GM10248 (cell line): Measurements from ENCODE around the gene FCHO2.

ENCODE experiments used
- CTCF ChIA-PET: fragments of 300-600 bp; sonication (Branson Sonifier 250); formaldehyde crosslinking; extraction: SDS; loops from one replicate; lab custom pipeline; 2021; ENCODE audit warnings: antibody characterized with exemption; lab: Yijun Ruan, JAX
- POLR2A ChIA-PET: fragments of 350-650 bp; sonication (Branson Sonifier 250); formaldehyde crosslinking; extraction: SDS; loops from one replicate; lab custom pipeline; 2020; ENCODE audit warnings: antibody characterized with exemption; lab: Yijun Ruan, JAX
- DNase-seq: peaks from one replicate; pipeline ENCODE4 v3.0.0; 2012; ENCODE audit errors: extremely low spot score
- TF ChIP-seq, protein P1 (sequence below): IDR thresholded peaks from 2 replicates; pipeline ENCODE4 v1.5.1; 2012; ENCODE audit warnings: mild to moderate bottlenecking, low read depth; ENCODE audit errors: extremely low read depth, missing control alignments, control extremely low read depth

Gene FCHO2

GRCh38 chr5:73110190-73110589, 154.3 kb downstream of the FCHO2 start:
- no peak for DNase-seq
- TF ChIP-seq, protein P1, sequence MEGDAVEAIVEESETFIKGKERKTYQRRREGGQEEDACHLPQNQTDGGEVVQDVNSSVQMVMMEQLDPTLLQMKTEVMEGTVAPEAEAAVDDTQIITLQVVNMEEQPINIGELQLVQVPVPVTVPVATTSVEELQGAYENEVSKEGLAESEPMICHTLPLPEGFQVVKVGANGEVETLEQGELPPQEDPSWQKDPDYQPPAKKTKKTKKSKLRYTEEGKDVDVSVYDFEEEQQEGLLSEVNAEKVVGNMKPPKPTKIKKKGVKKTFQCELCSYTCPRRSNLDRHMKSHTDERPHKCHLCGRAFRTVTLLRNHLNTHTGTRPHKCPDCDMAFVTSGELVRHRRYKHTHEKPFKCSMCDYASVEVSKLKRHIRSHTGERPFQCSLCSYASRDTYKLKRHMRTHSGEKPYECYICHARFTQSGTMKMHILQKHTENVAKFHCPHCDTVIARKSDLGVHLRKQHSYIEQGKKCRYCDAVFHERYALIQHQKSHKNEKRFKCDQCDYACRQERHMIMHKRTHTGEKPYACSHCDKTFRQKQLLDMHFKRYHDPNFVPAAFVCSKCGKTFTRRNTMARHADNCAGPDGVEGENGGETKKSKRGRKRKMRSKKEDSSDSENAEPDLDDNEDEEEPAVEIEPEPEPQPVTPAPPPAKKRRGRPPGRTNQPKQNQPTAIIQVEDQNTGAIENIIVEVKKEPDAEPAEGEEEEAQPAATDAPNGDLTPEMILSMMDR, result no peak
- ChIA-PET POLR2A (no interaction called here), CTCF (no interaction called here)

GRCh38 chr5:73111536-73111935, 155.7 kb downstream of the FCHO2 start:
- TF ChIP-seq, protein P1, result no peak
- ChIA-PET POLR2A (no interaction called here), CTCF (interaction anchor here (1.1 kb wide), 1 partner anchor 11 kb away, joined by 3 read pairs; no protein-coding TSS in a partner anchor)
- DNase-seq, result no peak

GRCh38 chr5:73112359-73112758, 156.5 kb downstream of the FCHO2 start:
- ChIA-PET POLR2A (no interaction called here), CTCF (no interaction called here)
- TF ChIP-seq, protein P1, result no peak
- no peak for DNase-seq

- no peak for DNase-seq
- ChIA-PET CTCF (interaction anchor here (1.2 kb wide), 1 partner anchor 12 kb away, joined by 3 read pairs; no protein-coding TSS in a partner anchor), POLR2A (no interaction called here)
- TF ChIP-seq, protein P1, result no peak
Observed at GRCh38 chr5:73114044-73114688, 158.3 kb downstream of the FCHO2 start.

DNA sequence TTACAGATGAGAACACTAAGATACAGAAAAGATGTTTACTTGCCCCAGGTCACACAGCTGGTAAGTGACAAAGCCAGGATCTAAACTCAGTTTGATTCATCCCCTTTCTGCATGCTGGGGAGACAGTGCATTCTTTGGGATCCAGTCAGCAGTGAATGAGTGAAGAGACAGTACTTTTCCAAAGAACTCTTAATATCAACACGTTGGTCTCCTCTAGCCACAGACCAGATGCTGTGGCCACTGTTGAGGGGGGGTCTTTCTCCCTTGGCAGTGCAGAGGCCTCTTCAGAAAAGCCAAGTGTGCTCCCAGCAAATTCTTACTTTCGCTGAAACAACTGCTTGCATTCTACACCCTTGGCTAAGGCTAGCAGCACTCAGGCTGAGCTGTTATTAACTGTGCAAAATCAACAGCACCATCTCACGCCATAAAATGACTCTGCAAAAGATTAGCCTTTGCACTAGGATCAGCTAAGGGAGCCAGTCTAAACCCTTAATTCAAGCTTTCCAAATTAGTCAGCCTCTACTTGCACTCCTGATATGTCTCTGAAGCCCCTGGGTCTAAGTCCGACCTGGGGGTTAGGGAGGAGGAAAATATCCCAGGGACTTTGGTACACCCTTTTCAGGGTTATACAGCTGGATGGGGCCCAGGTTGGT, 159.7 kb downstream of the FCHO2 start:
- TF ChIP-seq, protein P1, result no peak
- CTCF ChIA-PET, result no interaction called here
- no peak for DNase-seq
- POLR2A ChIA-PET, result no interaction called here

- no peak for DNase-seq
- TF ChIP-seq, protein P1, result no peak
- CTCF ChIA-PET, result no interaction called here
- POLR2A ChIA-PET, result no interaction called here
Observed at GRCh38 chr5:73116506-73116905, 160.7 kb downstream of the FCHO2 start.
